ENCODE data around the gene NANOS3. TPM values are rescaled to one million over a fixed set of nuclear protein-coding genes. Genes with fewer than 3 reads are reported as not detected.

Gene NANOS3
- total and polyA plus RNA-seq, 4 experiments from 2014 or later, result not detected

- Histone ChIP-seq H3K9me3 (ENCODE audit: control insufficient read depth in 1 of 2, low read length in 2 of 2) (no peaks in the 10 kb centered on the region), H3K4me1 (ENCODE audit: insufficient read depth, low read length) (peaks cover 6% of the 10 kb centered on the region), H3K36me3 (ENCODE audit: insufficient read depth, low read length) (no peaks in the 10 kb centered on the region), H3K27me3 (ENCODE audit: insufficient read depth, low read length) (no peaks in the 10 kb centered on the region), H3K27ac (ENCODE audit: low read depth, low read length) (no peak overlapping the region), H3K4me3 (ENCODE audit: low read length in 2 of 2) (no peak overlapping the region)
- H3K9me3 Mint-ChIP-seq, result no peaks in the 10 kb centered on the region
- CTCF ChIA-PET (ENCODE audit: partially characterized antibody), result interaction anchor here (1.0 to 2.3 kb wide), 2 partner anchors 9 to 72 kb away, joined by 4 to 8 read pairs; no protein-coding TSS in a partner anchor
- H3K4me3 Mint-ChIP-seq, result no peak overlapping the region
- H3K27me3 Mint-ChIP-seq, result no peaks in the 10 kb centered on the region
- H3K36me3 Mint-ChIP-seq, result peaks cover 0 to under 1% of the 10 kb centered on the region in 2 donors
- DNase-seq, result no peak
- H3K27ac Mint-ChIP-seq, result peak overlapping the region in 4 of 7 donors; percentile 47 to 75 (median 70)
- POLR2A ChIA-PET (ENCODE audit: partially characterized antibody), result interaction anchor here (0.6 to 1.7 kb wide), 4 partner anchors 10 to 82 kb away, joined by 3 to 10 read pairs (median 4); partner anchors contain the start of gene C19orf53
- intact Hi-C loops (cut with micrococcal nuclease), result no loop called here
- peaks cover 4 to 16% (median 10%) of the 10 kb centered on the region in 4 donors for H3K4me1 Mint-ChIP-seq
These were observed 20.4 kb upstream of the NANOS3 start for GRCh38 chr19:13856497-13856896.

GRCh38 chr19:13859361-13859880 lies 17.5 kb upstream of the NANOS3 start:
- H3K4me1 Mint-ChIP-seq, result peaks cover 14 to 42% (median 28%) of the 10 kb centered on the region in 4 donors
- H3K4me3 Mint-ChIP-seq, result peak overlapping the region in 2 of 8 donors; percentile 22 to 32
- peaks cover 0 to 3% (median 0%) of the 10 kb centered on the region in 8 donors for H3K9me3 Mint-ChIP-seq
- no peak for DNase-seq
- Histone ChIP-seq H3K4me1 (ENCODE audit: insufficient read depth, low read length) (peaks cover 23% of the 10 kb centered on the region), H3K27ac (ENCODE audit: low read depth, low read length) (no peak overlapping the region), H3K36me3 (ENCODE audit: insufficient read depth, low read length) (no peaks in the 10 kb centered on the region), H3K27me3 (ENCODE audit: insufficient read depth, low read length) (peaks cover 8% of the 10 kb centered on the region), H3K9me3 (ENCODE audit: control insufficient read depth in 1 of 2, low read length in 2 of 2) (no peaks in the 10 kb centered on the region), H3K4me3 (ENCODE audit: low read length in 2 of 2) (no peak overlapping the region)
- ChIA-PET CTCF (ENCODE audit: partially characterized antibody) (interaction anchor here (0.9 to 7.1 kb wide), 4 partner anchors 10 to 73 kb away, joined by 3 to 307 read pairs (median 4); no protein-coding TSS in a partner anchor), POLR2A (ENCODE audit: partially characterized antibody) (interaction anchor here (0.8 to 10.0 kb wide), 4 partner anchors 11 to 148 kb away, joined by 3 to 153 read pairs (median 106); no protein-coding TSS in a partner anchor)
- H3K27ac Mint-ChIP-seq, result peak overlapping the region in 5 of 7 donors; percentile 24 to 83 (median 53)
- H3K36me3 Mint-ChIP-seq, result peaks cover 0 to 8% of the 10 kb centered on the region in 2 donors
- intact Hi-C loops (cut with micrococcal nuclease), result no loop called here
- H3K27me3 Mint-ChIP-seq, result peaks cover 6 to 12% of the 10 kb centered on the region in 2 donors

GRCh38 chr19:13860679-13861391 lies 16.1 kb upstream of the NANOS3 start:
- H3K9me3 ChIP-seq (ENCODE audit: control insufficient read depth in 1 of 2, low read length in 2 of 2), result no peaks in the 10 kb centered on the region
- H3K4me1 Mint-ChIP-seq, result peaks cover 18 to 45% (median 32%) of the 10 kb centered on the region in 4 donors
- no peak for DNase-seq
- intact Hi-C loops (cut with micrococcal nuclease), result no loop called here
- H3K4me3 ChIP-seq (ENCODE audit: low read length in 2 of 2), result no peak overlapping the region
- peak overlapping the region; percentile 96 for H3K27ac ChIP-seq (ENCODE audit: low read depth, low read length)
- peaks cover 0 to 9% of the 10 kb centered on the region in 2 donors for H3K36me3 Mint-ChIP-seq
- peaks cover 0 to 4% (median 0%) of the 10 kb centered on the region in 8 donors for H3K9me3 Mint-ChIP-seq
- H3K4me1 ChIP-seq (ENCODE audit: insufficient read depth, low read length), result peaks cover 28% of the 10 kb centered on the region
- H3K4me3 Mint-ChIP-seq, result peak overlapping the region; percentile 51 to 98 (median 95)
- peak overlapping the region; percentile 98 to 100 (median 100) for H3K27ac Mint-ChIP-seq
- CTCF ChIA-PET (ENCODE audit: partially characterized antibody), result interaction anchor here (0.6 to 7.1 kb wide), 12 partner anchors 9 to 972 kb away, joined by 3 to 307 read pairs (median 15); partner anchors contain the start of genes C19orf53 and ZSWIM4
- H3K27me3 ChIP-seq (ENCODE audit: insufficient read depth, low read length), result peaks cover 9% of the 10 kb centered on the region
- peaks cover 9 to 14% of the 10 kb centered on the region in 2 donors for H3K27me3 Mint-ChIP-seq
- no peaks in the 10 kb centered on the region for H3K36me3 ChIP-seq (ENCODE audit: insufficient read depth, low read length)
- POLR2A ChIA-PET (ENCODE audit: partially characterized antibody), result interaction anchor here (1.5 to 10.0 kb wide), 8 partner anchors 12 to 276 kb away, joined by 3 to 153 read pairs (median 26); partner anchors contain the start of genes C19orf53, MRI1 and ZSWIM4

GRCh38 chr19:13861392-13861713 lies 15.6 kb upstream of the NANOS3 start:
- Mint-ChIP-seq H3K9me3 (peaks cover 0 to 4% (median 0%) of the 10 kb centered on the region in 8 donors), H3K27me3 (peaks cover 11 to 16% of the 10 kb centered on the region in 2 donors), H3K36me3 (peaks cover 0 to 9% of the 10 kb centered on the region in 2 donors), H3K27ac (peak overlapping the region; percentile 98 to 100 (median 100)), H3K4me3 (peak overlapping the region; percentile 91 to 98 (median 95)), H3K4me1 (peaks cover 20 to 49% (median 35%) of the 10 kb centered on the region in 4 donors)
- POLR2A ChIA-PET (ENCODE audit: partially characterized antibody), result interaction anchor here (1.5 to 10.0 kb wide), 8 partner anchors 13 to 276 kb away, joined by 3 to 153 read pairs (median 26); partner anchors contain the start of genes C19orf53, MRI1 and ZSWIM4
- intact Hi-C loops (cut with micrococcal nuclease), result no loop called here
- Histone ChIP-seq H3K36me3 (ENCODE audit: insufficient read depth, low read length) (no peaks in the 10 kb centered on the region), H3K9me3 (ENCODE audit: control insufficient read depth in 1 of 2, low read length in 2 of 2) (no peaks in the 10 kb centered on the region), H3K27ac (ENCODE audit: low read depth, low read length) (peak overlapping the region; percentile 96), H3K4me3 (ENCODE audit: low read length in 2 of 2) (peak overlapping the region in 1 of 2 donors; percentile 68), H3K4me1 (ENCODE audit: insufficient read depth, low read length) (peaks cover 33% of the 10 kb centered on the region), H3K27me3 (ENCODE audit: insufficient read depth, low read length) (peaks cover 14% of the 10 kb centered on the region)
- CTCF ChIA-PET (ENCODE audit: partially characterized antibody), result interaction anchor here (0.6 to 7.1 kb wide), 14 partner anchors 9 to 973 kb away, joined by 3 to 307 read pairs (median 12); partner anchors contain the start of genes C19orf53, MRI1 and ZSWIM4
- no peak for DNase-seq

- peaks cover 16 to 20% of the 10 kb centered on the region in 2 donors for H3K27me3 Mint-ChIP-seq
- ChIA-PET CTCF (ENCODE audit: partially characterized antibody) (interaction anchor here (0.6 to 7.1 kb wide), 33 partner anchors 10 to 1007 kb away, joined by 3 to 307 read pairs (median 5); partner anchors contain the start of genes C19orf53, GIPC1, MRI1 and ZSWIM4), POLR2A (ENCODE audit: partially characterized antibody) (interaction anchor here (0.6 to 10.0 kb wide), 17 partner anchors 9 to 828 kb away, joined by 3 to 153 read pairs (median 4); partner anchors contain the start of genes C19orf53, MRI1, ZNF333 and ZSWIM4)
- Histone ChIP-seq H3K4me1 (ENCODE audit: insufficient read depth, low read length) (peaks cover 35% of the 10 kb centered on the region), H3K36me3 (ENCODE audit: insufficient read depth, low read length) (no peaks in the 10 kb centered on the region), H3K9me3 (ENCODE audit: control insufficient read depth in 1 of 2, low read length in 2 of 2) (no peaks in the 10 kb centered on the region), H3K4me3 (ENCODE audit: low read length in 2 of 2) (peak overlapping the region; percentile 55 to 68), H3K27me3 (ENCODE audit: insufficient read depth, low read length) (peaks cover 19% of the 10 kb centered on the region), H3K27ac (ENCODE audit: low read depth, low read length) (peak overlapping the region; percentile 96)
- peak; percentile 81 to 94 (median 84) for DNase-seq
- peak overlapping the region; percentile 91 to 98 (median 95) for H3K4me3 Mint-ChIP-seq
- peak overlapping the region; percentile 98 to 100 (median 100) for H3K27ac Mint-ChIP-seq
- peaks cover 0 to 4% (median 0%) of the 10 kb centered on the region in 8 donors for H3K9me3 Mint-ChIP-seq
- peaks cover 24 to 54% (median 38%) of the 10 kb centered on the region in 4 donors for H3K4me1 Mint-ChIP-seq
- peaks cover 0 to 9% of the 10 kb centered on the region in 2 donors for H3K36me3 Mint-ChIP-seq
- intact Hi-C loops (cut with micrococcal nuclease), result loop anchor here (1.0 kb wide), 3 partner anchors 15 to 77 kb away; no protein-coding TSS in a partner anchor
These were observed 15.0 kb upstream of the NANOS3 start for GRCh38 chr19:13861714-13862531.

- Histone ChIP-seq H3K36me3 (ENCODE audit: insufficient read depth, low read length) (no peaks in the 10 kb centered on the region), H3K27me3 (ENCODE audit: insufficient read depth, low read length) (peaks cover 19% of the 10 kb centered on the region), H3K4me3 (ENCODE audit: low read length in 2 of 2) (no peak overlapping the region), H3K9me3 (ENCODE audit: control insufficient read depth in 1 of 2, low read length in 2 of 2) (no peaks in the 10 kb centered on the region), H3K27ac (ENCODE audit: low read depth, low read length) (no peak overlapping the region), H3K4me1 (ENCODE audit: insufficient read depth, low read length) (peaks cover 35% of the 10 kb centered on the region)
- Mint-ChIP-seq H3K27ac (peak overlapping the region; percentile 49 to 98 (median 82)), H3K27me3 (peaks cover 22 to 28% of the 10 kb centered on the region in 2 donors), H3K4me1 (peaks cover 27 to 54% (median 40%) of the 10 kb centered on the region in 4 donors), H3K4me3 (peak overlapping the region; percentile 73 to 94 (median 87)), H3K9me3 (peaks cover 0 to 4% (median 0%) of the 10 kb centered on the region in 8 donors), H3K36me3 (peaks cover 0 to 9% of the 10 kb centered on the region in 2 donors)
- intact Hi-C loops (cut with micrococcal nuclease), result no loop called here
- POLR2A ChIA-PET (ENCODE audit: partially characterized antibody), result interaction anchor here (0.6 to 10.0 kb wide), 6 partner anchors 15 to 210 kb away, joined by 3 to 153 read pairs (median 64); partner anchors contain the start of gene C19orf53
- CTCF ChIA-PET (ENCODE audit: partially characterized antibody), result interaction anchor here (0.9 to 7.1 kb wide), 7 partner anchors 11 to 275 kb away, joined by 4 to 307 read pairs (median 22); no protein-coding TSS in a partner anchor
- DNase-seq, result peak in 2 of 5 donors; percentile 14 to 26
These were observed 12.8 kb upstream of the NANOS3 start for GRCh38 chr19:13864046-13864666.
